GM19351 (cell line): Measurements from ENCODE around the gene SLC25A44.
"Not testable (repeated sequence)": the region's sequence is repeated elsewhere in the genome, so short reads cannot be mapped to it uniquely, and the experiment has no call there.

Source experiments
- ATAC-seq: cut with Tn5 transposase; IDR thresholded peaks from one replicate; pipeline ENCODE4 v1.9.1; 2021; ENCODE audit warnings: mild to moderate bottlenecking, moderate library complexity; ENCODE audit not compliant: unreplicated experiment

The SLC25A44 gene

DNA sequence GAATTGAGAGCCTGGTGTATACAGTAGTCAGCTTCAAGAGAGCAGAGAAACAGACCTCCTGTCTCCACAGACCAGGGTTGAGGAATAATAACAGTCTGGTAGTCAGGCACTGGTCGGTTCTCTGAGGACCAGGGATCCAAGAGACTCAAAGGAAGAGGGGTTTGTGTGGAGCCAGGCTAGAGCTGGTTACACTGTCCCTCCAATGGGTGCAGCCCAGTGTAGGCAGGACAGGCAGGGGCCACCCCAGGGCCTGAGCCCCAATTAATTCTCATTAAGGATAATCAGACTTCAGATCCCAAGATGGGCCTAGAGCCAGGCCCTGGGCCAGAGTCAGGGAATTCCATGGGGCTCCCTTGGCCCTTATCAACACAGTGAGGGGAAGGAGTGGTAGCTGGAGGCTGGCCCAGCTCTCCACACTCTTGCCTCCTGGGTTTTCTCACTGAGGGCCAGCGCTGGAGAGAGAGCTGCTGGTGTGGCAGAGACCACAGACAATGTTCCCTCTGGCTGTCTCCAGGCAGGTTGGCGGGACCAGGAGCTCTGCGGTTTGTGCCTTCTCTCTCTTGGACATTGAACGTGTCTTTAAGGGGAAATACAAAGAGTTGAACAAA lies 31.4 kb upstream of the SLC25A44 start:
- no peak for ATAC-seq

DNA sequence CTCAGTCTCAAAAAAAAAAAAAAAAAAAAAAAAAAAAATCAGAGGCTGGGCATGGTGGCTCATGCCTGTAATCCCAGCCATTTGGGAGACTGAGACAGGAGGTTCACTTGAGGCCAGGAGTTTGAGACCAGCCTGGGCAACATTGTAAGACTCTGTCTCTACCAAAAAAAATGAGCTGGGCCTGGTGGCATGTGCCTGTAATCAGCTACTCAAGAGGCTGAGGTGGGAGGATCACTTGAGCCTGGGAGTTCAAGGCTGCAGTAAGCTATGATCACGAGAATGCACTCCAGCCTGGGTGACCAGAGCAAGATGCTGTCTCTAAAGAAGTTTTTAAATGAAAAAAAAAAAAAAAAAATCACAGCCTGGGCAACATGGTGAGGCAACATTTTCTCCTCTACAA lies 30.2 kb upstream of the SLC25A44 start:
- no peak for ATAC-seq

DNA sequence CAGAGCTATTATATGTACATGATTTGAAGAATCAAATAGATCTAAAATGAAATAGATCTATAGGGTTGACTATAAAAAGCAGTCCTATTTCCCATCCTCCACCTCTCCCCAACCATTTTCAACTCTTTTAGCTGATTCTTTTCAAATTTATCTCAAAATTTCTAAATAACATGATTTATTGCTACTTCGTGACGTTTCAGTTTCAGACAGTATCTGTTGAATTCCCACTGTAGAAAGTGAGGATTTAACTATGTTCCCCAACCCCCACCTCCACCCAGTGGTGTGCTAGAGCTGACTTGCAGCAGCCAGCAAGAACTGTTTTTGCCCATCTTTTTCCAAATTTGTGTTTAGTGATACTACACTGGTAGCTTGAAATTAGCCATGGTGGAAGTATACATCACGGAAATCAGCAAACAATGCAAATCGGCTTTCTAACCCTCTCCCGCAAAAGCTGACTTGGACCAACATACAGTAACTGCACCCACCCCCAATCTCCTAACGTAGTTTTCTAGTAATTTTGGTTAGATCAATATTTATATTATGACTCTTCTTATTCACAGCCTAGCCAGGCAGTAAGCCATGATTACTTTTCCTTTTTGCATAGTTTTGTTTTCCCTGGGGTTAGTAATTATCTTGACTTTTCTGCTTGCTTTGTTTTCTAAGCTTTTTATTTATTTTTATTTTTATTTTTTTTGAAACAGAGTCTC lies 29.6 kb upstream of the SLC25A44 start:
- ATAC-seq, result no peak

DNA sequence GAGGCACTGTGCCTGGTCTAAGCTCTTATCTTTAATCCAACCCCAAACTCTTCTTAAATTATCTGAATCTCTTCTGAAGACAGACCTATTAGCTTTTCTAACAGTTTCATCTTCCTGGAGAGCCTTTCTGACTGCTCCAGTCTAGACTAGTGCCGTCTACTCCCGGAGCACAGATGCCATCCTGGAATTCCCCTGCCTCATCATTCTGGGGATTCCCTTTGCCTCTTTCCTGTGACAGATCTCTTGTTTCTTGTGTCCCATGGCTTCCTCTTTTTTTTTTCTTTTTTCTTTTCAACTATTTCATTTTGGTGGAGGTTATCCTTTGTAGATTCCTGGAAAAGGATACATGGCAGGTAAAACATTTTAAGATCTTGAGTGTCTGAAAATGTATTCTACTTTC lies 28.8 kb upstream of the SLC25A44 start:
- no peak for ATAC-seq

DNA sequence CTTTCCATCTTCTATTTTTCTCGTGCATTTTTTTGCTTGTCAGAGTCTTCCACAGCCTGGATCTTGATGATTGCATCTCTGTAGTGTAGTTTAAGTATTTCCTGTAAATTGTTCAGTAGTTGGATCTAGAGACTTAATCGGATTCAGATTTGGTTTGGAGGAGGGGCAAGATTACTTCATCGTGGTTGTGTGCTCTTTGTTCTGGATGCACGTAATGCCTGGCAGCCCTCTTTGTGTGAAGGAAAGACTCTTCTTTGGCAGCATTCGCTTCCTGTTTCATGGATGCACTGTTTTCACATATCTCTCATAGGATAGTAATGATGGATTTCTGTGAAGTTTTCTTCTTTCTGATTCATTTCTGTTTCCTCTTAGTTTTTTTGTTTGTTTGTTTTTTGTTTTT lies 26.4 kb upstream of the SLC25A44 start:
- no peak for ATAC-seq

DNA sequence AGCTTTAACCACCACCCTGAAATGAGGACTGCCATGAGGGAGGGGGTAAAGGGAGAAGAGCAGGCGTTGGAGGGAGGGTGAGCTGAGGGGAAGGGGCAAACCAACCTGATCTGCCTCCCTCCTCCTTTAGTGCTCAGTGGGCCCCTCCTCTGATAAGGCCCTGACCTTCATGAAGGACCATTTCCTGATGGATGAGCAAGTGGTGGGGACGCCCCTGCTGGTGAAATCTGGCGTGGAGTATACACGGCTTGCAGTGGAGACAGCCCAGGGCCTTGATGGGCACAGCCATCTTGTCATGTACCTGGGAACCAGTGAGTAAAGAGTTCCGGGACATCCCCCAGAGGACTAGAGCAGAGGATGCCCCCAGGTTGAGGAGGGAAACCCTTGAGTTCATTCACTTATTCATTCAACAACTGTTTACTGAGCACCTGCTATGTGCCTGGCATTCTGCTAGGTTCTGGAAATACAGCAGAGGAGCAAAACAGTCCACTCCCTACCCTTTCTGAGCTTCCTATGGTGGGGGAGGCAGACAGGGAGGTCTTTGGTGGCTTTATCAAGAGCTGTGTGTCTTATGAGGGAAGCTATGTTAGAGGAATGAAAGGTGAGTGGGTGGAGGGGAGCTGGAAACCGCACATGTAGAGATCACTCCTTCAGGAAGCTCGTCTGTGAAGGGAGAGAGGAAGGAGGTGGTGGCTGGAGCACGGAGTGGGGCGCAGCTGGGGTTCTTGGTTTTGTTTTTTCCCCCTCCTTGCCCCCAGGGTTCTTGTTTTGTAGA lies 21.0 kb upstream of the SLC25A44 start:
- ATAC-seq, result no peak

DNA sequence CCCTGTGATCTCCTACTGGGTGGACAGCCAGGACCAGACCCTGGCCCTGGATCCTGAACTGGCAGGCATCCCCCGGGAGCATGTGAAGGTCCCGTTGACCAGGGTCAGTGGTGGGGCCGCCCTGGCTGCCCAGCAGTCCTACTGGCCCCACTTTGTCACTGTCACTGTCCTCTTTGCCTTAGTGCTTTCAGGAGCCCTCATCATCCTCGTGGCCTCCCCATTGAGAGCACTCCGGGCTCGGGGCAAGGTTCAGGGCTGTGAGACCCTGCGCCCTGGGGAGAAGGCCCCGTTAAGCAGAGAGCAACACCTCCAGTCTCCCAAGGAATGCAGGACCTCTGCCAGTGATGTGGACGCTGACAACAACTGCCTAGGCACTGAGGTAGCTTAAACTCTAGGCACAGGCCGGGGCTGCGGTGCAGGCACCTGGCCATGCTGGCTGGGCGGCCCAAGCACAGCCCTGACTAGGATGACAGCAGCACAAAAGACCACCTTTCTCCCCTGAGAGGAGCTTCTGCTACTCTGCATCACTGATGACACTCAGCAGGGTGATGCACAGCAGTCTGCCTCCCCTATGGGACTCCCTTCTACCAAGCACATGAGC lies 17.2 kb upstream of the SLC25A44 start:
- ATAC-seq, result no peak

DNA sequence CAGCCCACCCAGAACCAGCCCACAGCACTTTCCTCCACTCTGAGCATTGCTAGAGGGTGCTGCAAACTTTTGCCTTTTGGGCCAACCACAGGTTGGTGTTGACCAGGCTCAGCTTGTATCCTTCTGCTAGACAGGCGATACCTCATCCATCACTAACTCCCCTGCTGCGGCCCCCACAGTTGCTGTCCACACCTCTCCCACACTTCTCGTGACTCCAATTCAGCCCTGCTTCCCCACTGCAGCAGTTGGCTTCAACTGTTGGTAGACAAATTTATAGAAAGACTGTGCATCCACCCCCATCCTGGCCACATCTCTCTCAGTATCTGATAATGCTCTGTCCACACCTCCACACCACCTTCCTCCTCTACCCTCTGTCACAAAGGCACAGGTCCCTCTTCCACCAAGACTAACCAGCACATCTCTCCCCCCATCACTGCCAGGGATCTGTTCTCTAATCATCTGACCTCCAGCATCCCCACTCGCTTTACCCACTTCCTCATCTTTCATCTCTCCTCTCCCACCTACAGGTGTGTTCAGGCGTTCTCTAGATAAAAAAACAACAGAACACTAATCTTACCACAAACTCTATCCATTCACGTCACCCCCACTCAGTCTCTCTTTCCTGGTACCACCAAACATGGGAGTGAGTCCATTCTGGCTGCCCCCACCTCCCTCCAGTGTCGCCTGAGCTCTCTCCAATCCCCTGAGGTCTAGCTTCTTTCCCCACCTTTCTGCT lies 15.8 kb upstream of the SLC25A44 start:
- no peak for ATAC-seq

DNA sequence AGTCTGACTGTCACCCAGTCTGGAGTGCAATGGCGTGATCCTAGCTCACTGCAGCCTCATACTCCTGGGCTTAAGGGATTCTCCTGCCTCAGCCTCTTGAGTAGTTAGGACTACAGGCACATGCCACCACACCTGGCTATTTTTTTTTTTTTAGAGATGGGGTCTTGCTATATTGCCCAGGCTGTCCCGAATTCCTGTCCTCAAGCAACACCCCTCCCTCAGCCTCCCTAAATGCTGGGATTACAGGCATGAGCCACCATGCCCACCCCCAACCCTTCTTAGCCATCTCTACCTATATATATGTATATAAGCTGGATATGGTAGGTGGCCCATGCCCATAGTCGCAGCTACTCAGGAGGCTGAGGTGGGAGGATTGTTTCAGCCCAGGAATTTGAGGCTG lies 13.4 kb upstream of the SLC25A44 start:
- ATAC-seq, result no peak

DNA sequence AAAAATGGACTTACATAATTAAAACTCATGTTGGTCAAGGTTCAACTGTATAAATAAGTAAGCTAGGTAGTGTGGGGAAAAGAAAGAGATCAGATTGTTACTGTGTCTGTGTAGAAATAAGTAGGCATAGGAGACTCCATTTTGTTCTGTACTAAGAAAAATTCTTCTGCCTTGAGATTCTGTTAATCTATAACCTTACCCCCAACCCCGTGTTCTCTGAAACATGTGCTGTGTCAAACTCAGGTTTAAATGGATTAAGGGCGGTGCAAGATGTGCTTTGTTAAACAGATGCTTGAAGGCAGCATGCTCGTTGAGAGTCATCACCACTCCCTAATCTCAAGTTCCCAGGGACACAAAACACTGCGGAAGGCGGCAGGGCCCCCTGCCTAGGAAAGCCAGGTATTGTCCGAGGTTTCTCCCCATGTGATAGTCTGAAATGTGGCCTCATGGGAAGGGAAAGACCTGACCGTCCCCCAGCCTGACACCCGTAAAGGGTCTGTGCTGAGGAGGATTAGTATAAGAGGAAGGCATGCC lies 12.4 kb upstream of the SLC25A44 start:
- ATAC-seq, result not testable (repeated sequence)

DNA sequence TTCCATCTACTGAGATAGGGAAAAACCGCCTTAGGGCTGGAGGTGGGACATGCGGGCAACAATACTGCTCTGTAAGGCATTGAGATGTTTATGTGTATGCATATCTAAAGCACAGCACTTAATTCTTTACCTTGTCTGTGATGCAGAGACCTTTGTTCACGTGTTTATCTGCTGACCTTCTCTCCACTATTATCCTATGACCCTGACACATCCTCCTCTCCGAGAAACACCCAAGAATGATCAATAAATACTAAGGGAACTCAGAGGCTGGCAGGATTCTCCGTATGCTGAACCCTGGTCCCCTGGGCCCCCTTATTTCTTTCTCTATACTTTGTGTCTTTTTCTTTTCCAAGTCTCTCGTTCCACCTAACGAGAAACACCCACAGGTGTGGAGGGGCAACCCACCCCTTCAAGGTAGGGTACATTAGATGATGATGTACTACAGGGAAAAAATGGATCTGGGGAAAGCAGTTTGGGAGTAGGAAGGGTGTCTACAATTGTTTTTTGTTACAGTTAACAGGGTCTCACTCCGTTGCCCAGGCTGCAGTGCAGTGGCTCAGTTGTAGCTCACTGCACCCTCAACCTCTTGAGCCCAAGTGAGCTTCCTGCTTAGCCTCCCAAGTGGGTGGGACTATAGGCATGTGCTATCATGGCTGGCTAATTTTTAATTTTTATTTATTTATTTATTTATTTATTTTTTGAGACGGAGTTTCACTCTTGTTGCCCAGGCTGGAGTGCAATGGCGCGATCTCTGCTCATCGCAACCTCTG lies 11.7 kb upstream of the SLC25A44 start:
- not testable (repeated sequence) for ATAC-seq

DNA sequence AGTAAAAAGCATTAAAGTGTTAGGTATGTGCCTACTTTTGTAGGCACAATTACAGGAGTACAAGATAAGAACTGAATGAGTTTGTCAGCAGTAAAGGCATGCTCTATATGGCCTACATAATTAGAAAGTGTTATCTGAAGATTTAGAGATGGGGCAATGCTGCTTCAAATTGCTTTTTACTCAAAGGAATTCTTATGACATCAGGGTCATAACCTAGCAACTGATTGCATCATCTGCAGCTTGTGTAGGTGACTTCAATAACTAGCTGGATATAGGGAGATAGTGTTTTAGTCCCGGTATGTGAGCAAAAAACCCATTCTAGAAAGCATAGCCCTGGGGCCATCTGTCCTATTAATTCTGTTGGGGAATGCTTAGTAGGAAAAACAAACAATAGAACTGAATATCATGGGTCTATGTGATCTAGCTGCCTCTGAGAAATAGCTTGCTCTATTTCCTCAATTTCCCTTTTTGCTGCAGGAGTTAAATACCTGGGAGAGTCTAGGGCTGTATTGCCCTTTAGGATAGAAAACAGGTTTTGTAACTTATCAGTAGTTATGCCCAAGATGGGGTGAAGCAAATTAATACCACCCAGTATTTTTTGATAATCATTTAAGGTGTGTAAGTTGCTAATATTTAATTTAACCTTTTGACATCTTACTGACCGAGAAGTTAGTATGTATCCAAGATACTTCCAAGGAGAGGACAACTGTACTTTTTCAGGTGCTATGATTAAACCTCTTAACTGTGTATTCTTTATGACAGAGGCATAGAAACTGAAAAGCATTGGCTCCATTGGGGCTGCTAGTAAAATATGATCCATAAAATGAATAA lies 7.3 kb upstream of the SLC25A44 start:
- not testable (repeated sequence) for ATAC-seq

DNA sequence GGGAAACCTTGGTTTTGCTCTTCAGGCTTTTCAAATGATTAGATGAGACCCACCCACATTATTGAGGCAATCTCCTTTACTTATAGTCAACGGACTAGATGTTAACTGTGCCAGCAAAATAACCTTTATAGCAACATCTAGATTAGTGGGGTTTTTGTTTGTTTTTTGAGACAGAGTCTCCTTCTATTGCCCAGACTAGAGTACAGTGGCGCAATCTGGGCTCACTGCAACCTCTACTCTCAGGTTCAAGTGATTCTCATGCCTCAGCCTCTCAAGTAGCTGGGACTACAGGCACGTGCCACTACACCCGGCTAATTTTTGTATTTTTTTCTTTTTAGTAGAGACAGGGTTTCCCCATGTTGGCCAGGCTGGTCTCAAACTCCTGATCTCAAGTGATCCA lies 3.6 kb upstream of the SLC25A44 start:
- not testable (repeated sequence) for ATAC-seq

DNA sequence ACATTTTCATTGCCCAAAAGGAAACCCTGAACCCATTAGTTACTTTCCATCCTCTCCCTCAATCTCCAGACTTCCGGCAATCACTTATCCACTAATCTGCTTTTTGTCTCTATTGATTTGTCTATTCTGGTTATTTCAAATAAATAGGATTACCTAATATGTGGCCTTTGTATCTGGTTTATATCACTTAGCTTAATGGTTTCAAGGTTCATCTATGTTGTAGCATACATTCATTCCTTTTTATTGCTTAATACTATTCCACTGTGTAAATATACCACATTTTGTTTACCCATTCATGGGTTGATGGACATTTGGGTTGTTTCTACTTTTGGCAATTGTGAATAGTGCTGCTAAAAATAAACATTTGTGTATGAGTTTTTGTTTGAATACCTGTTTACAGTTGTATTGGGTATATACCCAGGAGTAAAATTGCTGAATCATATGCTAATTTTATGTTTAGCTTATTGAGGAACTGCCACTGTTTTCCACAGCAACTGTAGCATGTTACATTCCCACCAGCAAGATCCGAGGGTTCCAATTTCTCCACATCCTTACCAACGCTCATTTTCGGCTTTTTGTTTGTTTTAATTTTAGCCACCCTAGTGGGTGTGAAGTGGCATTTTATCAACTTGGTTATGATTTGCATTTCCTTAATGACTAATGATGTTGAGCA lies 2.5 kb upstream of the SLC25A44 start:
- ATAC-seq, result no peak

DNA sequence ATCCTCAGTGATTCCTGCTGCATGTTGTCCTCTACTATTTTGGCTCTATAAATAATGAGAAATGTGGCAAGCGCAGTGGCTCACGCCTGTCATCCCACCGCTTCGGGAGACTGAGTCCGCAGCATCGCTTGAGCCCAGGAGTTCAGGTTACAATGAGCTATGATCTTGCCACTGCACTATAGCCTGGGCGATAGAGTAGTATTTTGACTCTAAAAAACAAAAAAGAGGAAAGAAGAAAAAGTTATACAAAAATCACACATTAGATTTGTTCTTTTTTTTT lies 756 bp upstream of the SLC25A44 start:
- no peak for ATAC-seq

DNA sequence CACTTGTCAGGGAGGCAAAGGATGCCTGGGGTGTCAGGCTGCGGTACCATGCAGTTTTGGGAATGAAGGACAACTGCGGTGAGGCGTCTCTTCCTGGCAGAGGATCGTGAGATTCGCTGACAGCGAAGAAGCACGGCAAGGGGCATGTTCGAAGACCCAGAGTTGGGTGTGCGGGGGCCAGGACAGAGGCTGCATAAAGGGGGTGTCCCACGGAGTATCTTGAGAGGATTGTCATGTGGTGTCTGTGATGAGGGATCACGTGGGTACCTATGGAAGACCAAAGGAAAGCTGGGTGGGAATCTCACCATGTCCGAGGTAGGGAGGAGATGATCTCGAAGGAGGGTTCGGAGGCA lies 372 bp downstream of the SLC25A44 start:
- no peak for ATAC-seq

DNA sequence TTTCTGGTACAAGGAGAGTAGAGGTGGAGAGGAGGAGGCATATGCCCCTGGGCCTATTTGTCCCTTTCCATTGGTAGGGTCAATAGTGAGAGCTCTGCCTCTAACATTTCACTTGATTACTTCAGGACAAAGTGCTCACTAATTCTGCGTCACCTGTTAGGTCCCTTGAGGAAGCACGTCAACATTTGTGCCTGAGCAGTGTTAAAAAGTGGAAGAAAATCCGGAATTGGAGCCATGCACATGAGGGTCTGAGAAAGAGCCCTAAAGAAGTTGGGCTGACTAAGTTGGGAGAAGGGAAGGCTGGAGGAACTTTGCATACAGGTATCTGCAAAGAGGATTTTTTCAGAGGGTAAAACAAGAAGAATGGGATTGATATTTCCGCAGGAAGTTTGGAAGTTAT lies 1.9 kb downstream of the SLC25A44 start:
- ATAC-seq, result no peak

DNA sequence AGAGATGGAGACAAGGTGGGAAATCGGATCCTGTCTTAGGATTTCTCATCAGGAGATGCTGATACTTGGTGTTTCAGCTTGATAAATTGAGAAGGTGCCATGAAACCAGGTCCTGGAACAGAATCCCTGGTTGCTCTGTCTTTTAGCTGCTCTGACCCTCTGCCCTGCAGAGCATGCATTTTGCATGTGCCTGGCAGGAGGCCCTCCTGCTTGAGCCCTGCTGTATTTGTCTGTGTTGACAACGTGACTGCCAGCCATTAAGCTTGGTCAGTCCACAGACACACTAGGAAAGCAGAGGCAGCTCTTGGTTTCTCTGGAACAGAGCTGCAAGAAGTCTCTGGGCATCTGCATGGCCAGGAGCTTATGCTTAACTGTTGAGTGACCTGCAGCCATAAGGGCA lies 2.5 kb downstream of the SLC25A44 start:
- ATAC-seq, result no peak

DNA sequence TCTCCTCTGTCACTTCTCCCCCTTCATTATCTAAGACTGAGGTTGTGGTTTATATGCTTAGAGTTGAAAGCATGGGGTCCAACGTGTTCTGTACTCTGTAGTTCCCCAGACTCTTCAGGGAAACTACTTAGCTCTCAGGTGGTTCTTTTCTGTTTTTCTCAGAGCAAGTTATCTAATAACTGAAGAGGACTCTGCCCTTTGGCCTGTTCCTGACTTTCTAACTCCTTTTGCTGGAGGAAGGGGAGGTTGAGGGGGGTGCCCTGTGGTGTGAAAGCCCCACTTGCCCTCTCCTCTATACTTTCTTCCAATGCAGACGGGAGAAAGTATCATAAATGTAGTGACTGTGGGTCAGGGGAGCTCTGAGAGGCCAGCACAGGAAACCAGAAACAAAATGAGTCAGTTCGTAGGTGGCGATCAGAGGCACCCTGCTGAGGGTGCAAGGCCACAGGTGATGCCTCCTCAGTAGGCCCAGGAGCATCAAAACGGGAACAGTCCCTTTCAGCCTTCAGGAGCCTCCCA lies 5.0 kb downstream of the SLC25A44 start:
- ATAC-seq, result no peak
